Panc1 (cell line): ENCODE data around the gene ABCC4.

Experiments used
- CTCF ChIP-seq: fragments of 450-650 bp; IDR thresholded peaks from 2 replicates; pipeline ENCODE4 v1.5.1; 2017; ENCODE audit warnings: mild to moderate bottlenecking
- REST ChIP-seq, 2 experiments: IDR thresholded peaks; 2 replicates each; pipeline ENCODE4 v1.6.1; 2011 to 2012; ENCODE audit warnings: low read depth in 2 of 2, control low read depth in 1 of 2, low read length in 1 of 2, mild to moderate bottlenecking in 1 of 2, moderate library complexity in 1 of 2; ENCODE audit not compliant: insufficient read depth in 1 of 2

- no peak for TF ChIP-seq REST (IDR thresholded peaks at IDR 0.05; ENCODE audit: insufficient read depth in 1 of 2, low read depth in 2 of 2, low read length in 1 of 2)
- no peak for TF ChIP-seq CTCF
Measured at GRCh38 chr13:95111608-95112007, 189.6 kb downstream of the ABCC4 start.
